HG03139 (cell line): Measurements from ENCODE around the gene AMBRA1.

ENCODE experiments used
- ATAC-seq: cut with Tn5 transposase; IDR thresholded peaks from one replicate; pipeline ENCODE4 v1.9.1; 2021; ENCODE audit not compliant: unreplicated experiment

AMBRA1 gene

DNA sequence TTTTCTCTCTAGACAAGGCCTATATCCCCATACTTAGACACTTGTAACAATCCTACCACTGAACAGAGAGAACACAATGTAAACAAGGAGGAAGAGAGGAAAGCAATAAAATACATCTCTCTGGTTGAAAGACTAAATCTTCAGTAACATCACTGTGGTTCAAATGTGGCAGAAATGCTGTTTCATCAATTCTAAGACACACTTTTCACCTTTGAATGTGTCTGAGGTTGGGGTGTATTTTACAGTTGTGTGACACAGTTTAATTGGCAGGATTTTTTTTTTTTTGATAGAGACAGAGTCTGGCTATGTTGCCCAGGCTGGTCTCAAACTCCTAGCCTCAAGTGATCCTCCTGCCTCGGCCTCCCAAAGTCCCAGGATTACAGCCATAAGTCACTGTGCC lies 79.5 kb downstream of the AMBRA1 start:
- no peak for ATAC-seq

DNA sequence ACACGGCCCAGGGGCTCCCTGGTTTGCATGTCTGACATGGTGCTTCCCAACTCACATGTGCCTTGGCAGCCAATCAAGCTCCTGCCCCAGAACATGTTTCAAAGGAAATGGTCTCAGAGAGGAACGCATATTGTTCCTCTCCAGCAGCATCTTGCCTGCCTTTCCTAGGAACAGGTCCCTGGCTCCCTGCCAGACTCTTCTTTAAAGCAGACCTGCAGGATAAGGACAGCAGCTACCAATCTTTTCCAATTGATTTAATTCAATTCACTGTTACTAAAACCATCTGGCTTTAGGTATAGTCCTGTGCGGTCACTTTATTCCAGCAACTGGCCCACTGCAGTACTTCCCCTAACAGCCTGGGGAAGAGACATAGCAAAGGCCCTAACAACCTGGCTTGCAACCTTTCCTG lies 79.9 kb downstream of the AMBRA1 start:
- ATAC-seq: no peak

DNA sequence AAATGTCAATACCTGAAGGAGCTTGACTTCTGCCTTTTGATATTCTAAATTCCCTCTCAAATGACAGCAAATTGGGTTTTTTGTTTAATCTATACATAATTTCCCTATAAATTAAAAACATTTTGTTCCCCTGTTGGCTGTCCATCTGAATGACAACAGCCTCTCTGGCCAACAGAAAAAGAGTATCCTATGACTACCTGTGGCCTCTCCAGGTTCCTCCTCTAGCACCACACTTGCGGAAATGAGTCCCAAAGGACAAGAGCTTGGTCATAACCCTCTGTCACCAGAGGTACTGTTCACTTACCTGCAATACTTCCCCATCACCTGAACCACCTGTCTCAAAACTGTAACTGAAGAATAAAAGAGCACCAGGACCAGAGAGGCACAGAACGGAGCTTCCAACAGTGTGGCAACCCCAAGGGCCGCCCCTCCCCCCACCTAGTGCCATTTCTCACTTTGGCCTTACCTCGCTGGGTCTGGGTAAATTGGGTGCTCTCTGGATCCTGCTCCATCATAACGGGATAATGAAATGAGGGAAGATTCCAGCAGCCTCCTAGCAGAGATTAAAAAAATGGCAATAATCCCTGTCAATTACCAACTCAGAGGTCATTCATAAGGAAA lies 81.5 kb downstream of the AMBRA1 start:
- ATAC-seq: no peak

DNA sequence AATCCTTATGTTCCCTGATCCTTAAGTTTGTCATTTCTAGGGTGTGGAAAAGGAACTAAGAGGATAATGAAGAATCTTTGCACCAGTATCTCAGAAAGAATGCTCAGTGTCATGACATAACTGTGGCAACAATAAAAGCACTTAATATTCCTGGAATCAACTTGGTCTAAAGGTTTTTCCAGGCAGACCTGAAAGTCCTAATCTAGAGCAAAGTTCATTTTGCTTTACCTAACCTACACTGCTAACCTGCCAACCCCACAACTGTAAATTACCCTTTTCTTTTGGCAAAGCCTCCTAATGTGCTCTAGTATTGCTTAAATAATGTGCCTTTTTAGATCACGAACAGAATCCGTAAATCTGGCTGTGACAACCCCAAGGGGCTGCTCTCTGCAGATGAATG lies 82.5 kb downstream of the AMBRA1 start:
- no peak for ATAC-seq

DNA sequence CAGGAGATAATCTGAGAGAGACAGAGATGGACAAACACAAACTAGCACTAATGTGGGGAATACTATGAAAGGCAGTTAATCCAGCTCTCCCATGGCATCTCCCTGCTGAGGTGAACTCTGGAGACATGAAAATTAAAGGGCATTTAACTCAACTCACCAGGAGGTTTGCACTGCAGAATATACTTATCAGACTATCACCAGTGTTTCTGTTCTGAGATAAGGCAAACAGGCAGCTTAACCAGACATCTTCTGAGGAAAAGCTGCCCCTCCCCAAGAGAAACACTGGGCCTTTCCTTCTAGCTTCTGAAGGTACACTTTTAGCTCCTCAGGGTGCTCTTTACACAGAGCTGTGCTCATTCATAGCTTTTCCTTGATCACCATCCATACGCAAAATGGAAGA lies 85.5 kb downstream of the AMBRA1 start:
- ATAC-seq: no peak

DNA sequence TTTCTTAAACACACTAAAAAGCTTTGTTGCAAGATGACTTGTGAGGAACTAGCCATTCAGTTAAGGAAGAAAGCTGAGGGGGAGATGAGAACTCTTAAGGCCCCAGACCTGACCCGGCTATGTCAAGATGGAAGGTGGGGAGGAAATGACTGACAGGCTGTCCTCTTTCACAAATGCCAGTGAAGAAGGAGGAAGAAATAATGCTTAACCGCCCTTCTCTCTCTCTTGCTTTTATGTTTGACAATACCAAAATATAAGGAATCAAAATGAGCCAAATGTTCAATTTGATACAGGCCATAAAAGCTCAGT lies 87.4 kb downstream of the AMBRA1 start:
- ATAC-seq: no peak

DNA sequence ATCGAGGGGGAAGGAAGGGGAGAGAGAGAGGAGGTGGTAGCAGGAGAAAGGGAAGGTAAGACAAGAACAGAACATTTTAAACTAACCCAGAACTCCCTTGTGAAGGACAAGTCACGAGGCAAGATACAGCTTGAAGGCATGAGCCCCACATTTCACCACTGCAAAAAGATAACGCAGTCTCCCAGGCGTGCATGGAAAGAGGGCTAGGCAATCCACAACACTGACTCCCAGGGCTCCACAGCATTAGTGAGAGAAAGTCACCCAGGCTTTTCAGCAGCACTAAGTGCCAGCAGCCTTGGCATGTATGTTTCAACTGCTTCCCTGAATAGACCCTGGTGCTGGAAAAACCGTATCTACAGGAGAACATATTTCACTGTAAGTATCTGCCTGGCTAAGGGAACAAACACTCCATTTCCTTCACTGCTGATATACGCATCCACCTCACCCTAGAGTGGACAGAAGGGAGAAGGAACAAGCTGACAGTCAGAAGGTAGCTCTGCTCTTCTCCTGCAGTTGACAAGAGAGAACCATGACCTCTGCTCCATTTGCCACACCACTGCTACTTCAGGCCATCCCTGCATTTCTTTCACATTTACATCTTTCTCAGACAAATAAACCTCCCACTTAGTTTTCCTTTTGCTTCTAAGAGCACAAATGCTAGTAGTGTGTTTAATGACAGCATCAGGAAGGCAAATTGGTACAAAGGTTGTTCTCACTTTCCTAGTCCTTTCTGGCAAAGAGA lies 87.9 kb downstream of the AMBRA1 start:
- ATAC-seq: no peak

DNA sequence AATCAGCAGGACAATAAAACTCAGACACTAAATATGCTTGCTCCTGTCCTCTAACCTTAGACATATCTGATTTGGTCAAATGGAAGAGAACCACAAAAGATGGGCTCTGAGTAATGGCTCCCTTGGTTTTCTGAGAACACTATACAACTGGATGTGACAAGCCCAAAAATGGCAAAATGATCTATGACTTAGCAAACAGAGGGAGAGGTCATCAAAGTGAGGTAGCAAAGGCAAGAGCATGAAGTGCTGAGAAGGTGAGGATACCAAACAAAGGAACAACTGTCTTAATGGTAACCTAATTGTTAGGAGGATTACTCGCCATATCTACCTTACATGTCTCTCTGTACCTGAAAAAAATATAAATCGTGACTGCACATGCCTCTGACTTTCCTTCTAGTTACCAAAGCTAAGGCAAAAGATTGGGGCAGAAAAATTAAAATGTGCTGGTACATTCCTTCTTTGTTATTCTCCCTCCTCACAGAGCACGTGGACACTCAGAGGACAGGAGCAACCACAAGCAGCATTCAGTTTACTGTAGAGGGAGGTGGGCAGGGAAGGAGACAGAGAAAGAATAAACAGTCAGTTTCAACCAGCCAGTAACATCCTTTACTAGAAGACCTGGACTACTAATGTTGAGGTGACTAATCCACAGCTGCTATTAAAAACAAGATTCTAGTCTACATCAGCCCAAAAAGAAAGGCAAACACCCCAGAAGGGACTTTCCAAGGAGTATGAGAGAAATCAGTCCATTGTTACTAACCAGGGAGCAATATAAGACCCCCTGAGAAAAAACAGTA lies 88.8 kb downstream of the AMBRA1 start:
- ATAC-seq: no peak

DNA sequence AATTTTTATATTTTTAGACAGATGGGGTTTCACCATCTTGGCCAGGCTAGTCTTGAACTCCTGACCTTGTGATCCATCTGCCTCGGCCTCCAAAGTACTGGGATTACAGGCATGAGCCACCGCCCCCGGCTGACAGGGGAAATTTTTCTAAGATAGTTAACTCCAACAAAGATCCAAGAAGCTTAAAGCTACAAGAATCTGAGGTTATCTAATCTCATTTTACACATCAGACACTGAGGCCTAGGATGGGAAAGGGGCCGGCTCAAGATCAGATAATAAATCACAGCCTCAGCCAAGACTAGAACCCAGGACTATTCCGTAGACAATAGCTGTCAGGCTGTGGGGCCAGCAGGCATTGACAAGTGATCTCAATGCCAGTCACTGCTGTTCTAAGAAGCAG lies 94.0 kb downstream of the AMBRA1 start:
- no peak for ATAC-seq

DNA sequence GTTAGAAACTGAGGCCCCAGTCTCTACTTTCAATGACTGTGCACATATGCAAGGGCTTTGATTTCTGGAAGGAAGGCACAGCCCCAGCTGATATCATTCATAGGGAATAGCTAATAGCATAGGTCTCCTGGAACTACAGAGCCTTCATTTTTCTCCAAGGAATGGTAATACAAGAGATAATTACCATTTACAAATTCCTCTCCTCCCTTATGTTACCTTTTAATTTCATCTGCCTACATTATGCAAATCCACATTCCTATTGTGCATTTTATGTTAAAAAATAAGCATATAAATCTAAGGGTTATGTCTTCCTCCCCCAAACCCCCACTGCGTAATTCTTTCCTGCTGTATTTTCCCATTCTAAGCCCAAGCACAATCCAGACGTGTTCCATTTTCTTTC lies 94.9 kb downstream of the AMBRA1 start:
- ATAC-seq: no peak

DNA sequence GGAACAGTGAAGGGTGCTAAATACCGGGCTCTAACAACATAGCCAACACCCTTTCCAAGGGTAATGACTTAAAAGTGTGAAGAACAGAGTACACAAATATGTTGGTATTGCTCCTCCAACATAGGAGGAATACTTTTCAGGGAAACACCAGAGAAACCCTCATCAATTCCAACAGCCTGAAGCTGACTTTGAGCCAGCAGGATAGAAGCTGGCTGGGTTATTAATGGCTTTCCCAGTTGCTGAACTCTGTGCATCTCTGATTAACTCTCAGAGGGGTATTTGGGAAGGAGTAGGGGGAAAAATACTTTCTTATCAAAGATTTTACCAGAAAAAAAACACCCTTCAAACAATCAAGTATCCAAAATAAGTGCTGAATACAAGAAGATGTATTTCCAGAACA lies 95.6 kb downstream of the AMBRA1 start:
- ATAC-seq: no peak

DNA sequence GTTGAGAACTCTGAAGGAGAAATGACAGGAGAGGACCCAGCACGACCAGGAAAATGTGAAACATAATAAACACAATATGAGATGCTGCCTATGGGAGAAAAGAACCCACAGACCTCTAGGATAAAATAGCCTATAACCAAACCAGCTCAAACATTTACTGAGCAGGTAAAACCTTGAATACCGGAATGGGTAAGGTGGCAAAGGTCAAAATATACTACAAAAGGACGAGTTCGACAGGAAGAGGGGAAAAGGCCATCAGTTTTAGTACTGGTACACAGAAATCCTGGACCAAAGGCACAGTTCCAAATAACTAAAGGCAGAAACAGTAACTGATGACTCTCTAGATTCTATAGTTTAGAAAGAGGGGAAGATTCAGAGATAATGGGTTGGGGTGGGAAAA lies 96.3 kb downstream of the AMBRA1 start:
- ATAC-seq: no peak

DNA sequence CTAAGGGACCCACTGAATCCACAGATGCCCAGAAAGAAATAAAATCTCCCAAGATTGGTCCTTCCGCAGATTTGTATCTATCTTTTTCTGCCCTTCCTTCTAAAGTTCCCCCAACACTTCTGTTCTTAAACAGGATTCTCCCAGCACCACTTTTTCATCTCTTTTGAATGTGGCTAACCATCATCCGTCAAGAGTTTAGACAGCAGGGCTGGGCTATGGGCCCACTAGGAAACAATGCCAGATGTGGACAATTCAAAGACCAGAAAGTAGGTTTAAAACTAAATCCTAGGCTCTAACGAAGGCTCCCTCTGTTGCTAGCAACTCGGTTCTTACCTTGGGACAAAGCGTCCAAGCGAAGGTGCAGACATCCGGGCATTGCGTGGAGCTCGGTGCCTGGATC lies 100.0 kb downstream of the AMBRA1 start:
- ATAC-seq: no peak

DNA sequence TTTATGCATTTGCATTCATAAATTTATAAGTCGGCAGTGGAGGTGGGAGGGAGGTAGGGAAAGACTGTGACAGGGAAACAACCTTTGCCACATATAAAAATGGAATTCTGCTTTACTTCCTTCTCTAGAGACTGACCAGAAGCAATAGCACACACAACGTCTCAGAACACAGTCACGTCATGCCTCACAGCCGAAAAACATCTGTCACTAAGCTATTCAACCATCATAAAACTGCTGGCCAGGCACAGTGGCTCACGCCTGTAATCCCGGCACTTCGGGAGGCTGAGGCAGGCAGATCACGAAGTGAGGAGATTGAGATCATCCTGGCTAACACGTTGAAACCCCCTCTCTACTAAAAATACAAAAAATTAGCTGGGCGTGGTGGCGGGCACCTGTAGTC lies 101.3 kb downstream of the AMBRA1 start:
- no peak for ATAC-seq

DNA sequence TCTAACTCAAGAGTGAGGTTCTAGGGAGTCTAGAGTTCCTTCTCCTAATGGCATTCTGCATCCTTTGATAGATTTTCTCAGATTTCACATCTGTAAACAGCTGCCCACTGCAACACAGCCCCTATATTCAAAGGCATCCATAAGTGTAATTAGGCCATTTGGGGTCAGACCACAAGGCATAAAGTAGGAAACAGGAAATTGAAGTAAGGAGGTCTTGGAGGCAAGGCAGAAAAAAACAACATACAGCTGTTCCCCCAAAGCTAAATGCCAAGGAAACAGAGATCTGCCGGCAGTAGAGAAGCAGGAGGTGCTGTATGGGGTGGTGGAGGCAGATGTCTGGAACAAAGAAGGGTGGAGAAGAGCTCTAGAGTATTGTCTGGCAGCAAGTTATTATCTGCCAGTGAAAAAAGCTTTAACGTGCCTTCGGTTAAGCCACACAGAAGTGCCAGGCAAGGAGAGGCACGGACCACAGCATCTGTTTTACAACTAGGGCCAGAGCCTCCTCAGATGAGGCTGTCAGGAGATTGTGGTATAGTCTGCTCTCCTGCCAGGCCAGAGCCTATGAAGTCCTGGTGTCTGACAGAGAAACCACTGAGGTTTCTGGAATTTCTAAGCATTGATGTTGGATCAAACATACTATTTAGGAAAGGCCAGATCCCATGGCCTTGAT lies 102.0 kb downstream of the AMBRA1 start:
- ATAC-seq: no peak

DNA sequence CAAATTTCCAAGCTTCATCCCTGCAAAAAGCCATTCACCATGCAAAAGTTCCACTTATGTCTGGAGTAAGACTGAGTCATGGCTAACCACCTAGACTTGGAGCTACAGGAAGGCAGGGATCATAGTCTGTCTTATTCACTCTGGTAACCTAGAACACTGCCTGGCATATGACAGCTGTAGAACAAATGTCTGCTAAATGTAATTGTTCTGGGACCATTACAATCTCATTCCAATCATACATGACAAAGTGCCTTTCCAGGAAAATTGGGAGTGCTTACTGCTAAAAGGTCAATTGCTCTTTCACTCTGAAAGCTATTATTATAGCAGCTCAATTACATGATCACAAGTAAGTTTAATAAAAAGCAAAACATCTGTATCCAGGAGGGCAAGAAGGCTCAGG lies 103.2 kb downstream of the AMBRA1 start:
- no peak for ATAC-seq

DNA sequence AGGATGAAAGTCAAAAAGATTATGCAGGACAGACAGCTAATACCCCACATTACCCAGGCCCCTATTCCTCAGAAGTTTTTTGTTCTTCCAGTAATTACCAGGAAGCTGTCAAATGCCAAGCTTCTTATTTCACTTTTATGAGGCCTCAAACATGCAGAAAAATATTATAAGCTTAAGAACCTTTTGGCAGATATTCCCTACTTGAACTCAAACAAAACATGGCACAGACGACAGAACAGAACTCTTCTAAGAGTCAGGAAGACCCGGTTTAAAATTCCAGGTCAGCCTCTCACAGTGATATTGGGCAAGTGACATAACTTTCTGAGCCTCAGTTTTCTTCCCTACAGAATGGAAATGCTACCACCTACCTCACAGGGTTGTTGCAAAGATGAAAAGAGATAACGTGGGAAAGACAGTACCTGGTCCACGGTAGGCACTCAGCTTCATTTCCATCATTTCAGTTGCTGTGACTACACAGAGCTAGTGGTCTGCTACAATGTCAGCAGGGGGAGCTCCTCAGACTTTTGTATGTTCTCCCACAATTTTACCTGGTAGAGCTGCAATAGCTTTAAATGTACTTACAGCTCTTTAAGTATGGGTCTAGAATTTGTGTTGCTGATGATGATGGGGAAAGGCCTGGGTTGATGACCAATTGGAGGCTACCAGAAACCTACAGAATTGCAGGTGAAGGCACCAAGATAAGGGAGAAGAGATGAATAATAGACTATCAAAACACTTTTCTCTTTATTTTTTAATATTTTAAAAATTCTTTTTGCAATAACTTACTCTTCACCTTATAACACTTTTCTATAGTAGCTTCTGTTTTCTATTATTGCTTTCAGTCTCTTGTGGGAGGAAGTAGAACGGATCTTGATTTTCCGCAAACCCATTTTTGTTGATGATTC lies 103.9 kb downstream of the AMBRA1 start:
- ATAC-seq: no peak

DNA sequence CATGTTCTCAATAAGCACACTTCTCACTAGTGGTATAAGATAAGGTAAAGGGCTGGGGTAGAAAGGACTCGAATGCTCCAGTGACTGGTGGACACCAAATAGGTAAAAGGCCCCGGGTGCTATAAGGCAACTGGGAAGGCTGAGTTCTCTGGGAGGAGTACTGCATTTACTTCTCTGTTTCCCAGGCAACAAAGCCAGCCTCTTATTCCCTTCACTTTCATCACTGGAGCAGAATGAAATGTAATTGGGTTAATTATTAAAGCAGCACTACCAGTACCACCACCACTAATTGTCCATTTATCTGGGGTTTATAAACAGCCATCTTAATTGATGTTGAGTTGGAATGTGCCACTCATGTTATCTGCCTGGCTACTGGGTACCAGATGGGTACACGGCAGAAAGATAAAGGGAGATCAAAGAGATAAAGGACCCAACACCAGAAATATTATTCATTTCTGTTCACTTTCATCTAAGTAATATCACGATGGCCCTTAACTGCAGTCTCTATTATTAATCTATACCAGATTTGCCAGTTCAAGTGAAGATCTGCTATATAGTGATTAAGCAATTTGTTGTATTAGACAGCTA lies 107.9 kb downstream of the AMBRA1 start:
- no peak for ATAC-seq

DNA sequence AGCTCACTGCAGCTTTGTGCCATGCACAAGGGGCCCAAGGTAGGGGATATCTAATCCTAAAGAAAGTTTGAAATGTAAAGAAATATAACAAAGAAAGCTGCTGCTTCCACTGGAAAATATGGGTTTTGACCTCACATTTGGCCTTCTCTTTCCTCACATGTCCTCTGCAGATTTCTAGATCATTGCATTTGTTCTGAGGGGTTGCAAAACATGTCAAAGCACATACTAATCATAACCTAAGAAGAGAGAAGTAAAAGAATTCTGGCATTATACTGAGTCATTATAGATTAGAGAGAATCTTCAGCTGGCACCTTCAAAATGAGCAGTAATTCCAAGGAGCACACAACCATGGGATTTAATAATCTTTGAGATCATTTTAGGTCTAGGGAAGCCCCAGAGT lies 109.7 kb downstream of the AMBRA1 start:
- ATAC-seq: no peak

DNA sequence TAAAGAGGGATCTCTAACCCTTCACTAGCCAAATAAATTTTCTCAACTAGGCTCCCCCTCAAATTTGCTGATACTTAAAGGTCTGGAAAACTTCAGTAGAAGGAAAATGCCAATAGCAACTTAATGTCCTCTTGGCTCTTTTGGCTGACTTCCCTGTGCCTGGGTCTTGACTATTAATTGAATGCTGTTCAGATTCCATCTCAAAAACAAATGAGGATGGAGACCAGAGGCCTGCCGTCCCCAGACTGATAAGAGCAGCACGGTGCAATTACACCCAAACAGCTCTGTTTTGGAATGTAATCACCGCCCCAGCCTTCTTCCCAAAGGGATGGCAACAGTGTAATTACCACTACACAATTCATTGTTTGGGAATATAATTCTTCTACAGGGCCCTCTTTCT lies 112.9 kb downstream of the AMBRA1 start:
- no peak for ATAC-seq
